ENCODE data around the gene METTL25. TPM values are rescaled to one million over a fixed set of nuclear protein-coding genes. Genes with fewer than 3 reads are reported as not detected.

The METTL25 gene
- total RNA-seq, 2 experiments from 2014 or later, result 5.2 to 6.2 TPM

- intact Hi-C loops (cut with micrococcal nuclease), result no loop called here
- H3K4me3 Mint-ChIP-seq, result no peak overlapping the region
- no peaks in the 10 kb centered on the region for H3K27me3 Mint-ChIP-seq
- H3K27ac Mint-ChIP-seq, result no peak overlapping the region
- DNase-seq, result no peak
- ChIA-PET CTCF (no interaction called here), POLR2A (interaction anchor here (0.5 to 0.6 kb wide), 2 partner anchors 11 to 53 kb away, joined by 3 read pairs; no protein-coding TSS in a partner anchor)
- H3K36me3 Mint-ChIP-seq, result peaks cover 2% of the 10 kb centered on the region
- H3K9me3 Mint-ChIP-seq, result no peaks in the 10 kb centered on the region
- no peaks in the 10 kb centered on the region for H3K4me1 Mint-ChIP-seq (ENCODE audit: low read depth)
Measured at GRCh38 chr12:82411546-82412230, 53.4 kb downstream of the METTL25 start.

GRCh38 chr12:82412246-82412645 lies 53.9 kb downstream of the METTL25 start:
- H3K27me3 Mint-ChIP-seq, result no peaks in the 10 kb centered on the region
- H3K27ac Mint-ChIP-seq, result no peak overlapping the region
- no peak for DNase-seq
- H3K9me3 Mint-ChIP-seq, result no peaks in the 10 kb centered on the region
- POLR2A ChIA-PET, result no interaction called here
- H3K4me3 Mint-ChIP-seq, result no peak overlapping the region
- CTCF ChIA-PET, result no interaction called here
- H3K4me1 Mint-ChIP-seq (ENCODE audit: low read depth), result no peaks in the 10 kb centered on the region
- H3K36me3 Mint-ChIP-seq, result peaks cover 2% of the 10 kb centered on the region
- intact Hi-C loops (cut with micrococcal nuclease), result no loop called here

GRCh38 chr12:82414044-82414443 lies 55.7 kb downstream of the METTL25 start:
- ChIA-PET POLR2A (no interaction called here), CTCF (no interaction called here)
- peaks cover 2% of the 10 kb centered on the region for H3K9me3 Mint-ChIP-seq
- peaks cover 8% of the 10 kb centered on the region for H3K36me3 Mint-ChIP-seq
- DNase-seq, result no peak
- no peaks in the 10 kb centered on the region for H3K4me1 Mint-ChIP-seq (ENCODE audit: low read depth)
- intact Hi-C loops (cut with micrococcal nuclease), result no loop called here
- no peak overlapping the region for H3K4me3 Mint-ChIP-seq
- no peak overlapping the region for H3K27ac Mint-ChIP-seq
- H3K27me3 Mint-ChIP-seq, result no peaks in the 10 kb centered on the region

- H3K4me3 Mint-ChIP-seq, result no peak overlapping the region
- ChIA-PET POLR2A (no interaction called here), CTCF (no interaction called here)
- intact Hi-C loops (cut with micrococcal nuclease), result no loop called here
- DNase-seq, result no peak
- H3K27me3 Mint-ChIP-seq, result no peaks in the 10 kb centered on the region
- H3K4me1 Mint-ChIP-seq (ENCODE audit: low read depth), result no peaks in the 10 kb centered on the region
- H3K9me3 Mint-ChIP-seq, result peaks cover 4% of the 10 kb centered on the region
- peaks cover 10% of the 10 kb centered on the region for H3K36me3 Mint-ChIP-seq
- H3K27ac Mint-ChIP-seq, result no peak overlapping the region
Measured at GRCh38 chr12:82414926-82415325, 56.6 kb downstream of the METTL25 start.

GRCh38 chr12:82415402-82415801 lies 57.1 kb downstream of the METTL25 start:
- Mint-ChIP-seq H3K27ac (no peak overlapping the region), H3K36me3 (peaks cover 10% of the 10 kb centered on the region), H3K4me1 (ENCODE audit: low read depth) (no peaks in the 10 kb centered on the region), H3K27me3 (no peaks in the 10 kb centered on the region), H3K9me3 (peaks cover 4% of the 10 kb centered on the region), H3K4me3 (no peak overlapping the region)
- intact Hi-C loops (cut with micrococcal nuclease), result no loop called here
- no peak for DNase-seq
- CTCF ChIA-PET, result no interaction called here
- POLR2A ChIA-PET, result no interaction called here

GRCh38 chr12:82425241-82425640 lies 66.9 kb downstream of the METTL25 start:
- Mint-ChIP-seq H3K4me1 (ENCODE audit: low read depth) (peaks cover 5% of the 10 kb centered on the region), H3K27me3 (no peaks in the 10 kb centered on the region), H3K36me3 (no peaks in the 10 kb centered on the region), H3K27ac (no peak overlapping the region), H3K4me3 (no peak overlapping the region), H3K9me3 (no peaks in the 10 kb centered on the region)
- CTCF ChIA-PET, result no interaction called here
- POLR2A ChIA-PET, result no interaction called here
- DNase-seq, result no peak
- intact Hi-C loops (cut with micrococcal nuclease), result no loop called here

GRCh38 chr12:82426081-82426480 lies 67.8 kb downstream of the METTL25 start:
- ChIA-PET POLR2A (no interaction called here), CTCF (no interaction called here)
- no peak for DNase-seq
- H3K27me3 Mint-ChIP-seq, result no peaks in the 10 kb centered on the region
- intact Hi-C loops (cut with micrococcal nuclease), result no loop called here
- H3K27ac Mint-ChIP-seq, result no peak overlapping the region
- H3K36me3 Mint-ChIP-seq, result no peaks in the 10 kb centered on the region
- no peaks in the 10 kb centered on the region for H3K9me3 Mint-ChIP-seq
- no peak overlapping the region for H3K4me3 Mint-ChIP-seq
- peaks cover 5% of the 10 kb centered on the region for H3K4me1 Mint-ChIP-seq (ENCODE audit: low read depth)

- H3K4me1 Mint-ChIP-seq (ENCODE audit: low read depth), result peaks cover 5% of the 10 kb centered on the region
- H3K36me3 Mint-ChIP-seq, result no peaks in the 10 kb centered on the region
- H3K27ac Mint-ChIP-seq, result no peak overlapping the region
- ChIA-PET CTCF (no interaction called here), POLR2A (no interaction called here)
- intact Hi-C loops (cut with micrococcal nuclease), result no loop called here
- no peak overlapping the region for H3K4me3 Mint-ChIP-seq
- no peaks in the 10 kb centered on the region for H3K27me3 Mint-ChIP-seq
- H3K9me3 Mint-ChIP-seq, result no peaks in the 10 kb centered on the region
- no peak for DNase-seq
Measured at GRCh38 chr12:82426586-82426985, 68.3 kb downstream of the METTL25 start.

GRCh38 chr12:82430541-82431145 lies 72.3 kb downstream of the METTL25 start:
- H3K4me1 Mint-ChIP-seq (ENCODE audit: low read depth), result peaks cover 4% of the 10 kb centered on the region
- no peak overlapping the region for H3K27ac Mint-ChIP-seq
- ChIA-PET CTCF (no interaction called here), POLR2A (no interaction called here)
- H3K4me3 Mint-ChIP-seq, result no peak overlapping the region
- no peak for DNase-seq
- intact Hi-C loops (cut with micrococcal nuclease), result no loop called here
- no peaks in the 10 kb centered on the region for H3K36me3 Mint-ChIP-seq
- no peaks in the 10 kb centered on the region for H3K27me3 Mint-ChIP-seq
- H3K9me3 Mint-ChIP-seq, result no peaks in the 10 kb centered on the region

- H3K4me3 Mint-ChIP-seq, result no peak overlapping the region
- H3K4me1 Mint-ChIP-seq (ENCODE audit: low read depth), result peaks cover 4% of the 10 kb centered on the region
- no peaks in the 10 kb centered on the region for H3K9me3 Mint-ChIP-seq
- no peak overlapping the region for H3K27ac Mint-ChIP-seq
- ChIA-PET POLR2A (no interaction called here), CTCF (no interaction called here)
- H3K36me3 Mint-ChIP-seq, result peaks cover 2% of the 10 kb centered on the region
- intact Hi-C loops (cut with micrococcal nuclease), result loop anchor here (2.0 kb wide), 1 partner anchor 32 kb away; no protein-coding TSS in a partner anchor
- no peaks in the 10 kb centered on the region for H3K27me3 Mint-ChIP-seq
- no peak for DNase-seq
Measured at GRCh38 chr12:82434392-82434911, 76.1 kb downstream of the METTL25 start.

- peaks cover 17% of the 10 kb centered on the region for H3K36me3 Mint-ChIP-seq
- POLR2A ChIA-PET, result no interaction called here
- intact Hi-C loops (cut with micrococcal nuclease), result no loop called here
Measured at GRCh38 chr12:82436354-82436753, 78.0 kb downstream of the METTL25 start.

GRCh38 chr12:82437744-82438143 lies 79.4 kb downstream of the METTL25 start:
- H3K27ac Mint-ChIP-seq, result no peak overlapping the region
- intact Hi-C loops (cut with micrococcal nuclease), result no loop called here
- peaks cover 4% of the 10 kb centered on the region for H3K4me1 Mint-ChIP-seq (ENCODE audit: low read depth)
- H3K36me3 Mint-ChIP-seq, result peaks cover 19% of the 10 kb centered on the region
- no peaks in the 10 kb centered on the region for H3K9me3 Mint-ChIP-seq
- ChIA-PET CTCF (no interaction called here), POLR2A (no interaction called here)
- DNase-seq, result no peak
- no peaks in the 10 kb centered on the region for H3K27me3 Mint-ChIP-seq
- no peak overlapping the region for H3K4me3 Mint-ChIP-seq

More at GRCh38 chr12:82436354-82436753, 78.0 kb downstream of the METTL25 start:
- H3K27me3 Mint-ChIP-seq, result no peaks in the 10 kb centered on the region
- no peak overlapping the region for H3K4me3 Mint-ChIP-seq
- no peak for DNase-seq
- H3K4me1 Mint-ChIP-seq (ENCODE audit: low read depth), result peaks cover 4% of the 10 kb centered on the region
- no peaks in the 10 kb centered on the region for H3K9me3 Mint-ChIP-seq
- CTCF ChIA-PET, result no interaction called here
- H3K27ac Mint-ChIP-seq, result no peak overlapping the region

GRCh38 chr12:82438356-82438755 lies 80.0 kb downstream of the METTL25 start:
- Mint-ChIP-seq H3K36me3 (peaks cover 19% of the 10 kb centered on the region), H3K27ac (no peak overlapping the region), H3K4me3 (no peak overlapping the region), H3K4me1 (ENCODE audit: low read depth) (peaks cover 4% of the 10 kb centered on the region), H3K9me3 (no peaks in the 10 kb centered on the region), H3K27me3 (no peaks in the 10 kb centered on the region)
- DNase-seq, result no peak
- POLR2A ChIA-PET, result no interaction called here
- intact Hi-C loops (cut with micrococcal nuclease), result no loop called here
- CTCF ChIA-PET, result no interaction called here

Data from activated CD4-positive, alpha-beta memory T cell treated with anti-CD3 and anti-CD28 coated beads for 36 hours (primary cell).